LoVo (cell line): ENCODE measurements around the gene WAS.
"Not testable (repeated sequence)": the region's sequence is repeated elsewhere in the genome, so short reads cannot be mapped to it uniquely, and the experiment has no call there.

Experiments used
- DNase-seq: peaks from one replicate; pipeline ENCODE4 v3.0.0-alpha.2; 2016; ENCODE audit warnings: low spot score

The WAS gene

GRCh38 chrX:48685416-48685815 lies 1.8 kb downstream of the WAS start:
- no peak for DNase-seq

GRCh38 chrX:48688531-48689150 lies 5.0 kb downstream of the WAS start:
- DNase-seq = no peak

GRCh38 chrX:48689208-48689920 lies 5.8 kb downstream of the WAS start:
- no peak for DNase-seq

GRCh38 chrX:48691746-48692145 lies 8.1 kb downstream of the WAS start:
- DNase-seq = not testable (repeated sequence)

GRCh38 chrX:48694776-48695533 lies 11.4 kb downstream of the WAS start:
- no peak for DNase-seq

GRCh38 chrX:48695534-48695896 lies 11.9 kb downstream of the WAS start:
- DNase-seq = no peak

GRCh38 chrX:48695925-48696300 lies 12.3 kb downstream of the WAS start:
- no peak for DNase-seq

- DNase-seq = peak; percentile 83
Observed at GRCh38 chrX:48696301-48696908, 12.8 kb downstream of the WAS start, which contains the start of gene SUV39H1. Gene SUV39H1, plus strand, starts transcription at chrX:48696734. Its CDS starts 51 bp downstream, at chrX:48696785.

- DNase-seq = no peak
Observed at GRCh38 chrX:48696909-48697727, 13.5 kb downstream of the WAS start.

GRCh38 chrX:48698306-48698705 lies 14.7 kb downstream of the WAS start:
- DNase-seq = no peak

- DNase-seq = no peak
Observed at GRCh38 chrX:48700246-48700645, 16.6 kb downstream of the WAS start.

GRCh38 chrX:48700951-48701653 lies 17.5 kb downstream of the WAS start:
- no peak for DNase-seq

- no peak for DNase-seq
Observed at GRCh38 chrX:48702032-48702431, 18.4 kb downstream of the WAS start.

- DNase-seq = no peak
Observed at GRCh38 chrX:48702716-48703115, 19.1 kb downstream of the WAS start.

- no peak for DNase-seq
Observed at GRCh38 chrX:48703228-48703627, 19.6 kb downstream of the WAS start.

- DNase-seq = peak; percentile 25
Observed at GRCh38 chrX:48703642-48704481, 20.3 kb downstream of the WAS start.

- DNase-seq = no peak
Observed at GRCh38 chrX:48705871-48706270, 22.3 kb downstream of the WAS start.

- DNase-seq = no peak
Observed at GRCh38 chrX:48709522-48710112, 26.0 kb downstream of the WAS start.

- DNase-seq = no peak
Observed at GRCh38 chrX:48711162-48711928, 27.7 kb downstream of the WAS start.
